GM10248 (cell line): ENCODE results near the gene ADRB2.

Source experiments
- CTCF ChIA-PET: fragments of 300-600 bp; sonication (Branson Sonifier 250); formaldehyde crosslinking; extraction: SDS; loops from one replicate; lab custom pipeline; 2021; ENCODE audit warnings: antibody characterized with exemption; lab: Yijun Ruan, JAX
- POLR2A ChIA-PET: fragments of 350-650 bp; sonication (Branson Sonifier 250); formaldehyde crosslinking; extraction: SDS; loops from one replicate; lab custom pipeline; 2020; ENCODE audit warnings: antibody characterized with exemption; lab: Yijun Ruan, JAX
- DNase-seq: peaks from one replicate; pipeline ENCODE4 v3.0.0; 2012; ENCODE audit errors: extremely low spot score
- TF ChIP-seq, protein P1 (sequence below): IDR thresholded peaks from 2 replicates; pipeline ENCODE4 v1.5.1; 2012; ENCODE audit warnings: mild to moderate bottlenecking, low read depth; ENCODE audit errors: extremely low read depth, missing control alignments, control extremely low read depth

Gene ADRB2

DNA sequence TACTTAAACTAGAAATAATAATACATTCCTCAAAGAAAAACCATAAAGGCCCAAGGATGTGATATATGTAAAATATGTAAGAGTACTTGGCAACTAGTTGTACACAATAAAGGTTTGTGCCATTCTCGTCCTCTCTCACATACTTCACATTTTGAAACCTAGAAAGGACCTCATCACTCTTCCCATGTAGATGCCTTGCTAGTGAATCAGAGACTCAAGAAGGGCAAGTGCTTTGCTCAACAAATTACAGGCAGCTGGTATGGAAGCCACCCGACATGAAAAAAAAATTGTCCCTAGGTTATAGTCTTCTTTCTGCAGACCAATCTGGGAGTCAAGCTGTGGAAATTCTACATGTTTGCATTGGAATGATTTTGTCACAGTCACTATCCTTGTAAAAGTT, 31.7 kb downstream of the ADRB2 start:
- no peak for DNase-seq
- TF ChIP-seq, protein P1, sequence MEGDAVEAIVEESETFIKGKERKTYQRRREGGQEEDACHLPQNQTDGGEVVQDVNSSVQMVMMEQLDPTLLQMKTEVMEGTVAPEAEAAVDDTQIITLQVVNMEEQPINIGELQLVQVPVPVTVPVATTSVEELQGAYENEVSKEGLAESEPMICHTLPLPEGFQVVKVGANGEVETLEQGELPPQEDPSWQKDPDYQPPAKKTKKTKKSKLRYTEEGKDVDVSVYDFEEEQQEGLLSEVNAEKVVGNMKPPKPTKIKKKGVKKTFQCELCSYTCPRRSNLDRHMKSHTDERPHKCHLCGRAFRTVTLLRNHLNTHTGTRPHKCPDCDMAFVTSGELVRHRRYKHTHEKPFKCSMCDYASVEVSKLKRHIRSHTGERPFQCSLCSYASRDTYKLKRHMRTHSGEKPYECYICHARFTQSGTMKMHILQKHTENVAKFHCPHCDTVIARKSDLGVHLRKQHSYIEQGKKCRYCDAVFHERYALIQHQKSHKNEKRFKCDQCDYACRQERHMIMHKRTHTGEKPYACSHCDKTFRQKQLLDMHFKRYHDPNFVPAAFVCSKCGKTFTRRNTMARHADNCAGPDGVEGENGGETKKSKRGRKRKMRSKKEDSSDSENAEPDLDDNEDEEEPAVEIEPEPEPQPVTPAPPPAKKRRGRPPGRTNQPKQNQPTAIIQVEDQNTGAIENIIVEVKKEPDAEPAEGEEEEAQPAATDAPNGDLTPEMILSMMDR: no peak
- ChIA-PET CTCF (interaction anchor here (0.9 to 1.0 kb wide), 2 partner anchors 14 to 55 kb away, joined by 3 to 4 read pairs; no protein-coding TSS in a partner anchor), POLR2A (no interaction called here)

DNA sequence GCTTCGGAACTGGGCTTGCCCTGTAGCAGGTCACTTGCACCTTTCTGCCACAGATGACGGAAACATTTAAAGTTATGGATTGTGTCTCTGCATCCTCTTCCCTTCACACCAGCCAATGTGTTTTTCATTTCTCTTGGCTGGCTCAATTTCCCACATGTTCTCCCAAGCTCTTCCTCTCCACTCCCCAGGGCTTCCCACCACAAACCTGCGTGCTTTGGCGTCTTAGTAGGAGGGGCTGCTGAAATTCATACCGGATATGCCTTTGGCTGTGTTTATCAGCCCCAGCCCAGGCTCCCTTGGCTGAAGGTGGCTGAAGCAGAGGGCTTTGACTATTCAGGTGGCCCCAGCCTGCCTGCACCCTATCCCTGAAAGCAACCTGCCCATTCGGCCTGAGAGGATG, 32.1 kb downstream of the ADRB2 start:
- ChIA-PET CTCF (interaction anchor here (0.9 to 1.0 kb wide), 2 partner anchors 15 to 55 kb away, joined by 3 to 4 read pairs; no protein-coding TSS in a partner anchor), POLR2A (no interaction called here)
- TF ChIP-seq, protein P1: no peak
- no peak for DNase-seq

DNA sequence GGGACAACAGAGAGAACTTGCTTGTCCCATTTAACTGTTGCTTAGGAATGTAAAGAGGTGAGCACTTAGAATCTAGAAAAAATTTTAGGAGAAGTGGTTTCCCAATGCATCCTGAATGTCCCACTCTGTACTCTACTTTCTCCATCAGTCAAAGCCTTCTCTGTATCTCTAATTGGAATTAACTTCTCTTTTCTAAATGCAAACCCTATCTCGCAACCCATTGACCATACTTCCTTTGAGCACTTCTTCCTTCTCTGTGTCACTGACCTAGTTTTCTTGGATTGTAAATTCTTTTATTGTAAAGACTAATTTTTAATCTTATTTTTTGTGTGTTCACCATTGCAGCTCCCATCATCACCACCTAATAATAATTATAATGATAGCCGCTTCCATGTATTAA, 33.3 kb downstream of the ADRB2 start:
- CTCF ChIA-PET: interaction anchor here (1.1 to 1.8 kb wide), 2 partner anchors 12 to 277 kb away, joined by 3 to 5 read pairs; no protein-coding TSS in a partner anchor

DNA sequence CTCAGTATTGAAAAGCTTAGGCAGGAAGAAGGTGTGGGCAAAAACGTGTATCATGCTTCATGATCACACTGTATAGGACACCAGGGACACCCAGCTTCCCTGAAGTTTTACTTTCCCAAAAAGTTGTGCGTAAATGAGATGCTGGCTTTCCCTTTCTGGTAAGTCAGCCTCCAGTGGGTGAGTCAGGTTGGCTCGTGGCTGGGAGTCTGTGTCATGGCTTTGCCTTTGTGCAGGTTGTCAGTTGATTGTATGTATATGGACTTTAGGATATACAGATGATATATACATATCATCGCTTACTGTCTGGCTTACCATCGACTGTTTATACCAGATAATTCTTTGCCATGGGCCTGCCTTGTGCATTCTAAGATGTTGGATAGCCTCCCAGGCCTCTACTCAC, 34.2 kb downstream of the ADRB2 start:
- ChIA-PET POLR2A (no interaction called here), CTCF (interaction anchor here (1.1 to 1.8 kb wide), 2 partner anchors 11 to 276 kb away, joined by 3 to 5 read pairs; no protein-coding TSS in a partner anchor)
- no peak for DNase-seq
- TF ChIP-seq, protein P1: no peak

More for the DNA sequence above, 33.3 kb downstream of the ADRB2 start:
- no peak for DNase-seq
- TF ChIP-seq, protein P1: no peak
- POLR2A ChIA-PET: no interaction called here

DNA sequence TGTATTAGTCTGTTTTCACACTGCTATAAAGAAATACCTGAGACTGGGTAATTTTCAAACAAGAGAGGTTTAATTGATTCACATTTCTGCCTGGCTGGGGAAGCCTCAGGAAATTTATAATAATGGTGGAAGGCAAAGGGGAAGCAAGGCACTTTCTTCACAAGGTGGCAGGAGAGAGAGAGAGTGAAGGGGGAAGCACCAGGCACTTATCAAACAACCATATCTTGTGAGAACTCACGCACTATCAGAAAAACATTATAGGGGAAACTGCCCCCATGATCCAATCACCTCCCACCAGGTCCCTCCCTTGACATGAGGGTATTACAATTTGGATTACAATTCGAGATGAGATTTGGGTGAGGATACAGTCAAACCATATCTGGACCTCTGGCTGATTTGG, 34.7 kb downstream of the ADRB2 start:
- ChIA-PET CTCF (interaction anchor here (1.1 kb wide), 1 partner anchor 15 kb away, joined by 3 read pairs; no protein-coding TSS in a partner anchor), POLR2A (no interaction called here)
- TF ChIP-seq, protein P1: no peak
- DNase-seq: no peak

DNA sequence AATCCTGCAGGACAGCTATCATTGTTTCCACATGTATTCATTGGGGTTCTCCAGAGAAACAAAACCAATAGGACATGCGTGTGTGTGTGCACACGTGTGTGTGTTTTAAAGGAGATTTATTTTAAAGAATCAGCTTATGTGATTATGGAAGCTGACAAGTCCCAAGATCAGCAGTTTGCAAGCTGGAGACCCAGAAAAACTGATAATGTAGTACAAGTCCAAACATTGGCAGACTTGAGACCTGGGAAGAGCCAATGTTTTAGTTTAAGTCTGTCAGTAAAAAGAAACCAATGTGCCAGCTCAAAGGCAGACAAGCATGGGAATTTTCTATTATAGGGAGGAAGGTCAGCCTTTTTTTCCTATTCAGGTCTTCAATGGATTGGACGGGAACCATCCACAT, 35.3 kb downstream of the ADRB2 start:
- TF ChIP-seq, protein P1: no peak
- POLR2A ChIA-PET: no interaction called here
- CTCF ChIA-PET: interaction anchor here (1.1 kb wide), 1 partner anchor 14 kb away, joined by 3 read pairs; no protein-coding TSS in a partner anchor
- DNase-seq: no peak
